ENCODE results near the gene PLK1. TPM values are rescaled to one million over a fixed set of nuclear protein-coding genes. Genes with fewer than 3 reads are reported as not detected.

Gene PLK1
- total RNA-seq, 2 experiments from 2014 or later = 0.84 to 0.85 TPM

- H3K27ac Mint-ChIP-seq = no peak overlapping the region
- H3K27ac ChIP-seq (ENCODE audit: low read depth in 1 of 2, low read length in 2 of 2) = no peak overlapping the region
- POLR2A ChIA-PET = no interaction called here
Observed at GRCh38 chr16:23650674-23651416, 27.8 kb upstream of the PLK1 start.

GRCh38 chr16:23651943-23652468 lies 26.7 kb upstream of the PLK1 start:
- Mint-ChIP-seq H3K36me3 (ENCODE audit: low read depth) (peaks cover 75% of the 10 kb centered on the region), H3K9me3 (no peaks in the 10 kb centered on the region), H3K4me1 (ENCODE audit: low read depth) (peaks cover 29% of the 10 kb centered on the region), H3K27ac (no peak overlapping the region), H3K27me3 (no peaks in the 10 kb centered on the region), H3K4me3 (no peak overlapping the region)
- no peak for ATAC-seq (ENCODE audit: poor library complexity)
- CTCF ChIA-PET = no interaction called here
- no peak for DNase-seq
- H3K4me3 ChIP-seq (ENCODE audit: low read length) = no peak overlapping the region
- peaks cover 38% of the 10 kb centered on the region for H3K36me3 ChIP-seq (ENCODE audit: insufficient read depth, low read length)
- H3K4me1 ChIP-seq (ENCODE audit: insufficient read depth, low read length) = no peaks in the 10 kb centered on the region
- intact Hi-C loops (cut with DNase I, micrococcal nuclease) = no loop called here
- no peaks in the 10 kb centered on the region for H3K9me3 ChIP-seq (ENCODE audit: control insufficient read depth in 1 of 2, insufficient read depth in 1 of 2, low read length in 2 of 2)
- POLR2A ChIA-PET = no interaction called here
- TF ChIP-seq, protein P1, sequence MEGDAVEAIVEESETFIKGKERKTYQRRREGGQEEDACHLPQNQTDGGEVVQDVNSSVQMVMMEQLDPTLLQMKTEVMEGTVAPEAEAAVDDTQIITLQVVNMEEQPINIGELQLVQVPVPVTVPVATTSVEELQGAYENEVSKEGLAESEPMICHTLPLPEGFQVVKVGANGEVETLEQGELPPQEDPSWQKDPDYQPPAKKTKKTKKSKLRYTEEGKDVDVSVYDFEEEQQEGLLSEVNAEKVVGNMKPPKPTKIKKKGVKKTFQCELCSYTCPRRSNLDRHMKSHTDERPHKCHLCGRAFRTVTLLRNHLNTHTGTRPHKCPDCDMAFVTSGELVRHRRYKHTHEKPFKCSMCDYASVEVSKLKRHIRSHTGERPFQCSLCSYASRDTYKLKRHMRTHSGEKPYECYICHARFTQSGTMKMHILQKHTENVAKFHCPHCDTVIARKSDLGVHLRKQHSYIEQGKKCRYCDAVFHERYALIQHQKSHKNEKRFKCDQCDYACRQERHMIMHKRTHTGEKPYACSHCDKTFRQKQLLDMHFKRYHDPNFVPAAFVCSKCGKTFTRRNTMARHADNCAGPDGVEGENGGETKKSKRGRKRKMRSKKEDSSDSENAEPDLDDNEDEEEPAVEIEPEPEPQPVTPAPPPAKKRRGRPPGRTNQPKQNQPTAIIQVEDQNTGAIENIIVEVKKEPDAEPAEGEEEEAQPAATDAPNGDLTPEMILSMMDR (IDR thresholded peaks at IDR 0.05) = no peak
- no peaks in the 10 kb centered on the region for H3K27me3 ChIP-seq (ENCODE audit: control insufficient read depth in 1 of 2, insufficient read depth in 2 of 2, low read length in 2 of 2)
- H3K27ac ChIP-seq (ENCODE audit: low read depth in 1 of 2, low read length in 2 of 2) = no peak overlapping the region

More at GRCh38 chr16:23650674-23651416, 27.8 kb upstream of the PLK1 start:
- Histone ChIP-seq H3K27me3 (ENCODE audit: control insufficient read depth in 1 of 2, insufficient read depth in 2 of 2, low read length in 2 of 2) (no peaks in the 10 kb centered on the region), H3K9me3 (ENCODE audit: control insufficient read depth in 1 of 2, insufficient read depth in 1 of 2, low read length in 2 of 2) (no peaks in the 10 kb centered on the region), H3K4me1 (ENCODE audit: insufficient read depth, low read length) (no peaks in the 10 kb centered on the region), H3K4me3 (ENCODE audit: low read length) (no peak overlapping the region), H3K36me3 (ENCODE audit: insufficient read depth, low read length) (peaks cover 43% of the 10 kb centered on the region)
- no peak overlapping the region for H3K4me3 Mint-ChIP-seq
- no peaks in the 10 kb centered on the region for H3K27me3 Mint-ChIP-seq
- no peaks in the 10 kb centered on the region for H3K9me3 Mint-ChIP-seq
- peaks cover 79% of the 10 kb centered on the region for H3K36me3 Mint-ChIP-seq (ENCODE audit: low read depth)
- peaks cover 37% of the 10 kb centered on the region for H3K4me1 Mint-ChIP-seq (ENCODE audit: low read depth)
- TF ChIP-seq, protein P1 (IDR thresholded peaks at IDR 0.05) = no peak
- CTCF ChIA-PET = no interaction called here
- DNase-seq = no peak
- ATAC-seq (ENCODE audit: poor library complexity) = no peak
- intact Hi-C loops (cut with DNase I, micrococcal nuclease) = no loop called here

- intact Hi-C loops (cut with DNase I, micrococcal nuclease) = no loop called here
- TF ChIP-seq, protein P1 (IDR thresholded peaks at IDR 0.05) = no peak
- Mint-ChIP-seq H3K27me3 (no peaks in the 10 kb centered on the region), H3K36me3 (ENCODE audit: low read depth) (peaks cover 99% of the 10 kb centered on the region), H3K27ac (no peak overlapping the region), H3K9me3 (no peaks in the 10 kb centered on the region), H3K4me1 (ENCODE audit: low read depth) (no peaks in the 10 kb centered on the region), H3K4me3 (no peak overlapping the region)
- ATAC-seq (ENCODE audit: poor library complexity) (no peak), DNase-seq (no peak)
- H3K9me3 ChIP-seq (ENCODE audit: control insufficient read depth in 1 of 2, insufficient read depth in 1 of 2, low read length in 2 of 2) = no peaks in the 10 kb centered on the region
- peaks cover 91% of the 10 kb centered on the region for H3K36me3 ChIP-seq (ENCODE audit: insufficient read depth, low read length)
- no peaks in the 10 kb centered on the region for H3K27me3 ChIP-seq (ENCODE audit: control insufficient read depth in 1 of 2, insufficient read depth in 2 of 2, low read length in 2 of 2)
- H3K27ac ChIP-seq (ENCODE audit: low read depth in 1 of 2, low read length in 2 of 2) = no peak overlapping the region
- ChIA-PET CTCF (no interaction called here), POLR2A (no interaction called here)
- H3K4me3 ChIP-seq (ENCODE audit: low read length) = no peak overlapping the region
- H3K4me1 ChIP-seq (ENCODE audit: insufficient read depth, low read length) = no peaks in the 10 kb centered on the region
Observed at GRCh38 chr16:23663918-23664317, 14.8 kb upstream of the PLK1 start.

Measured in CD4-positive, alpha-beta T cell (primary cell).